ENCODE results near the gene HDAC5.

DNA sequence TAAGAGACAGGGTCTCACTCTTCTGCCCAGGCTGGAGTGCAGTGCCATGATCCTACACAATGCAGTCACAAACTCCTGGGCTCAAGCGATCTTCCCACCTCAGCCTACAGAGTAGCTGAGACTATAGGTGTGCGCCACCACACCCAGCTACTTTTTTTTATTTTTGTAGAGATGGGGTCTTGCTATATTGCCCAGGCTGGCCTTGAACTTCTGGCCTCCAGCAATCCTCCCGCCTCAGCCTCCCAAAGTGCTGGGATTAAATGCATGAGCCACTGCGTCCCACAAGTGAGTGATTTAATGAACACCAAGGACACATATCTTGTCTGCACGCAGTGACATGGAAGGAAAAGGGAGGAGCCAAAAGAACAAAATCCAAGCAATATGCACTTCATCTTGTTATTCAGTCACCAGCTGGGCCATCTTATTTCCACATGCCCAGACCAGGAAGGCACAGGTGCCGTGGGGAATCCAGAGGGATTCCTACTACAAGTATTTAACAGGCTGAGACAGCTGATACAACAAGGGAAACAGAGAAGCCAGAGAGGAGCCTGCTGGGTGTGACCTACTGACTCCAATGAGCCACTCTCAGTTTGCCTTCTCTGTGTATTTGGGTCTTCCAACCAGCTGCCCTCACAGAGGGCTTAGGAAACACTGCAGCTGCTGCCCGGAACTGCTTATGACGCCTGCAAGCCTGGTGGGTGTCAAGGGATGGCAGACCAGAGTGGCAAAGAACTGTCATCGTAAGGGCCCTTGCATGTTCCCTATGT lies 74.0 kb downstream of the HDAC5 start:
- TF ChIP-seq MEF2A (IDR thresholded peaks at IDR 0.05; ENCODE audit: borderline replicate concordance, low read depth), result no peak
- TF ChIP-seq EP300 (IDR thresholded peaks at IDR 0.05; ENCODE audit: borderline replicate concordance in 1 of 2, low read depth in 1 of 2, low read length in 1 of 2), result no peak
- no peak for TF ChIP-seq TCF12 (IDR thresholded peaks at IDR 0.05)
- TF ChIP-seq, protein P1, sequence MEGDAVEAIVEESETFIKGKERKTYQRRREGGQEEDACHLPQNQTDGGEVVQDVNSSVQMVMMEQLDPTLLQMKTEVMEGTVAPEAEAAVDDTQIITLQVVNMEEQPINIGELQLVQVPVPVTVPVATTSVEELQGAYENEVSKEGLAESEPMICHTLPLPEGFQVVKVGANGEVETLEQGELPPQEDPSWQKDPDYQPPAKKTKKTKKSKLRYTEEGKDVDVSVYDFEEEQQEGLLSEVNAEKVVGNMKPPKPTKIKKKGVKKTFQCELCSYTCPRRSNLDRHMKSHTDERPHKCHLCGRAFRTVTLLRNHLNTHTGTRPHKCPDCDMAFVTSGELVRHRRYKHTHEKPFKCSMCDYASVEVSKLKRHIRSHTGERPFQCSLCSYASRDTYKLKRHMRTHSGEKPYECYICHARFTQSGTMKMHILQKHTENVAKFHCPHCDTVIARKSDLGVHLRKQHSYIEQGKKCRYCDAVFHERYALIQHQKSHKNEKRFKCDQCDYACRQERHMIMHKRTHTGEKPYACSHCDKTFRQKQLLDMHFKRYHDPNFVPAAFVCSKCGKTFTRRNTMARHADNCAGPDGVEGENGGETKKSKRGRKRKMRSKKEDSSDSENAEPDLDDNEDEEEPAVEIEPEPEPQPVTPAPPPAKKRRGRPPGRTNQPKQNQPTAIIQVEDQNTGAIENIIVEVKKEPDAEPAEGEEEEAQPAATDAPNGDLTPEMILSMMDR (IDR thresholded peaks at IDR 0.05), result no peak
- TF ChIP-seq SIN3A (IDR thresholded peaks at IDR 0.05; ENCODE audit: borderline replicate concordance, low read depth, low read length), result no peak
- TF ChIP-seq, protein P2, sequence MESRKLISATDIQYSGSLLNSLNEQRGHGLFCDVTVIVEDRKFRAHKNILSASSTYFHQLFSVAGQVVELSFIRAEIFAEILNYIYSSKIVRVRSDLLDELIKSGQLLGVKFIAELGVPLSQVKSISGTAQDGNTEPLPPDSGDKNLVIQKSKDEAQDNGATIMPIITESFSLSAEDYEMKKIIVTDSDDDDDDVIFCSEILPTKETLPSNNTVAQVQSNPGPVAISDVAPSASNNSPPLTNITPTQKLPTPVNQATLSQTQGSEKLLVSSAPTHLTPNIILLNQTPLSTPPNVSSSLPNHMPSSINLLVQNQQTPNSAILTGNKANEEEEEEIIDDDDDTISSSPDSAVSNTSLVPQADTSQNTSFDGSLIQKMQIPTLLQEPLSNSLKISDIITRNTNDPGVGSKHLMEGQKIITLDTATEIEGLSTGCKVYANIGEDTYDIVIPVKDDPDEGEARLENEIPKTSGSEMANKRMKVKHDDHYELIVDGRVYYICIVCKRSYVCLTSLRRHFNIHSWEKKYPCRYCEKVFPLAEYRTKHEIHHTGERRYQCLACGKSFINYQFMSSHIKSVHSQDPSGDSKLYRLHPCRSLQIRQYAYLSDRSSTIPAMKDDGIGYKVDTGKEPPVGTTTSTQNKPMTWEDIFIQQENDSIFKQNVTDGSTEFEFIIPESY (IDR thresholded peaks at IDR 0.05; ENCODE audit: borderline replicate concordance, low read depth), result no peak
- TF ChIP-seq POLR2AphosphoS5 (IDR thresholded peaks at IDR 0.05; ENCODE audit: low read depth, low read length), result no peak
- TF ChIP-seq JUND (IDR thresholded peaks at IDR 0.05), result no peak
- no peak for TF ChIP-seq SMC3 (IDR thresholded peaks at IDR 0.05; ENCODE audit: low read depth, low read length)
- TF ChIP-seq, protein P3, sequence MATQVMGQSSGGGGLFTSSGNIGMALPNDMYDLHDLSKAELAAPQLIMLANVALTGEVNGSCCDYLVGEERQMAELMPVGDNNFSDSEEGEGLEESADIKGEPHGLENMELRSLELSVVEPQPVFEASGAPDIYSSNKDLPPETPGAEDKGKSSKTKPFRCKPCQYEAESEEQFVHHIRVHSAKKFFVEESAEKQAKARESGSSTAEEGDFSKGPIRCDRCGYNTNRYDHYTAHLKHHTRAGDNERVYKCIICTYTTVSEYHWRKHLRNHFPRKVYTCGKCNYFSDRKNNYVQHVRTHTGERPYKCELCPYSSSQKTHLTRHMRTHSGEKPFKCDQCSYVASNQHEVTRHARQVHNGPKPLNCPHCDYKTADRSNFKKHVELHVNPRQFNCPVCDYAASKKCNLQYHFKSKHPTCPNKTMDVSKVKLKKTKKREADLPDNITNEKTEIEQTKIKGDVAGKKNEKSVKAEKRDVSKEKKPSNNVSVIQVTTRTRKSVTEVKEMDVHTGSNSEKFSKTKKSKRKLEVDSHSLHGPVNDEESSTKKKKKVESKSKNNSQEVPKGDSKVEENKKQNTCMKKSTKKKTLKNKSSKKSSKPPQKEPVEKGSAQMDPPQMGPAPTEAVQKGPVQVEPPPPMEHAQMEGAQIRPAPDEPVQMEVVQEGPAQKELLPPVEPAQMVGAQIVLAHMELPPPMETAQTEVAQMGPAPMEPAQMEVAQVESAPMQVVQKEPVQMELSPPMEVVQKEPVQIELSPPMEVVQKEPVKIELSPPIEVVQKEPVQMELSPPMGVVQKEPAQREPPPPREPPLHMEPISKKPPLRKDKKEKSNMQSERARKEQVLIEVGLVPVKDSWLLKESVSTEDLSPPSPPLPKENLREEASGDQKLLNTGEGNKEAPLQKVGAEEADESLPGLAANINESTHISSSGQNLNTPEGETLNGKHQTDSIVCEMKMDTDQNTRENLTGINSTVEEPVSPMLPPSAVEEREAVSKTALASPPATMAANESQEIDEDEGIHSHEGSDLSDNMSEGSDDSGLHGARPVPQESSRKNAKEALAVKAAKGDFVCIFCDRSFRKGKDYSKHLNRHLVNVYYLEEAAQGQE (IDR thresholded peaks at IDR 0.05; ENCODE audit: low read depth, low read length), result no peak
